ENCODE data around the gene CAMK1D.

GRCh38 chr10:12509794-12510100 lies 160.4 kb downstream of the CAMK1D start:
- TF ChIP-seq EZH2 (IDR thresholded peaks at IDR 0.05; ENCODE audit: borderline replicate concordance, low read length) (no peak), CTCF (IDR thresholded peaks at IDR 0.05; ENCODE audit: low read length) (no peak)
